Vagina (tissue), 2 donors: ENCODE measurements around the gene DGCR2. TPM values are rescaled to one million over a fixed set of nuclear protein-coding genes. Genes with fewer than 3 reads are reported as not detected.
A peak's percentile ranks its signal among the peaks of the same experiment; 100 is the strongest.
"Not testable (repeated sequence)": the region's sequence is repeated elsewhere in the genome, so short reads cannot be mapped to it uniquely, and the experiment has no call there.

Source experiments
- DNase-seq, 2 donors: peaks; one replicate each; pipeline ENCODE4 v3.0.0-alpha.2; 2017; ENCODE audit errors: extremely low spot score in 2 of 2
- H3K27ac ChIP-seq: fragments of 200-600 bp; sonication (generic); one replicate; pipeline ENCODE4 v1.5.1; 2019
- H3K27me3 ChIP-seq: fragments of 200-600 bp; sonication (generic); one replicate; pipeline ENCODE4 v1.5.1; 2019
- H3K36me3 ChIP-seq, 2 donors: fragments of 200-600 bp; sonication (generic); one replicate each; pipeline ENCODE4 v1.5.1; 2017 to 2019
- H3K4me1 ChIP-seq: fragments of 200-600 bp; sonication (generic); one replicate; pipeline ENCODE4 v1.5.1; 2019
- H3K4me3 ChIP-seq, 2 donors: fragments of 200-600 bp; sonication (generic); 1 replicate in 1 of 2; 2 replicates in 1 of 2; pipeline ENCODE4 v1.5.1; 2016 to 2019
- H3K9me3 ChIP-seq: fragments of 200-600 bp; sonication (generic); one replicate; pipeline ENCODE4 v1.5.1; 2019
- CTCF ChIP-seq, 3 experiments: fragments of 450-650 bp in 2 of 3; fragments of 200-600 bp in 1 of 3; sonication (generic) in 1 of 3; IDR thresholded peaks; one replicate each; pipeline ENCODE4 v1.5.1; 2017 to 2019; ENCODE audit warnings: antibody characterized with exemption in 3 of 3, mild to moderate bottlenecking in 2 of 3, moderate library complexity in 2 of 3
- POLR2A ChIP-seq, 2 donors: fragments of 450-650 bp; IDR thresholded peaks; one replicate each; pipeline ENCODE4 v1.6.1; 2017; ENCODE audit warnings: antibody characterized with exemption in 2 of 2, mild to moderate bottlenecking in 2 of 2, moderate library complexity in 2 of 2
- POLR2AphosphoS5 ChIP-seq, 2 donors: sonication (generic); formaldehyde crosslinking; IDR thresholded peaks; one replicate each; pipeline ENCODE4 v1.9.0; 2017; ENCODE audit warnings: antibody characterized with exemption in 2 of 2, mild to moderate bottlenecking in 2 of 2, low read depth in 1 of 2; ENCODE audit not compliant: insufficient read depth in 1 of 2
- intact Hi-C: fragments of 100-400 bp; cut with DNase I; formaldehyde crosslinking; loops from one replicate; pipeline ENCODE4 v1.15.1; 2023
- total RNA-seq: library from RNA; depleted of rRNA; stranded (reverse); fragments of >200 nt; gene quantifications from one replicate; pipeline ENCODE4 v1.2.3, GENCODE V29; 2016

DGCR2 gene
- total RNA-seq, 1 donor from 2014 or later, result 66.3 TPM

GRCh38 chr22:19057539-19057938 lies 64.7 kb downstream of the DGCR2 start:
- H3K36me3 ChIP-seq, result peaks cover 0 to 57% of the 10 kb centered on the region in 2 donors
- no peaks in the 10 kb centered on the region for H3K9me3 ChIP-seq
- no peaks in the 10 kb centered on the region for H3K4me1 ChIP-seq
- peak in 1 of 2 donors; percentile 64 for DNase-seq
- intact Hi-C loops, result no loop called here
- no peak overlapping the region for H3K27ac ChIP-seq
- H3K4me3 ChIP-seq, result no peak overlapping the region
- no peaks in the 10 kb centered on the region for H3K27me3 ChIP-seq
- no peak for TF ChIP-seq CTCF (IDR thresholded peaks at IDR 0.05)

GRCh38 chr22:19056951-19057401 lies 65.2 kb downstream of the DGCR2 start:
- DNase-seq, result peak in 1 of 2 donors; percentile 77
- H3K4me1 ChIP-seq, result no peaks in the 10 kb centered on the region
- no peaks in the 10 kb centered on the region for H3K9me3 ChIP-seq
- no peak overlapping the region for H3K27ac ChIP-seq
- H3K27me3 ChIP-seq, result no peaks in the 10 kb centered on the region
- no peak for TF ChIP-seq POLR2AphosphoS5 (IDR thresholded peaks at IDR 0.05; ENCODE audit: insufficient read depth in 1 of 2, low read depth in 1 of 2)
- no peak for TF ChIP-seq POLR2A (IDR thresholded peaks at IDR 0.05)
- TF ChIP-seq CTCF (IDR thresholded peaks at IDR 0.05), result no peak
- intact Hi-C loops, result no loop called here
- H3K36me3 ChIP-seq, result peaks cover 0 to 63% of the 10 kb centered on the region in 2 donors
- H3K4me3 ChIP-seq, result no peak overlapping the region

GRCh38 chr22:19055801-19056200 lies 66.4 kb downstream of the DGCR2 start:
- no peaks in the 10 kb centered on the region for H3K27me3 ChIP-seq
- H3K9me3 ChIP-seq, result no peaks in the 10 kb centered on the region
- intact Hi-C loops, result no loop called here
- H3K36me3 ChIP-seq, result peaks cover 0 to 58% of the 10 kb centered on the region in 2 donors
- no peak for DNase-seq
- no peak overlapping the region for H3K4me3 ChIP-seq
- H3K27ac ChIP-seq, result no peak overlapping the region
- TF ChIP-seq CTCF (IDR thresholded peaks at IDR 0.05) (no peak), POLR2AphosphoS5 (IDR thresholded peaks at IDR 0.05; ENCODE audit: insufficient read depth in 1 of 2, low read depth in 1 of 2) (no peak), POLR2A (IDR thresholded peaks at IDR 0.05) (no peak)
- no peaks in the 10 kb centered on the region for H3K4me1 ChIP-seq

- Histone ChIP-seq H3K9me3 (no peaks in the 10 kb centered on the region), H3K27me3 (no peaks in the 10 kb centered on the region), H3K4me1 (no peaks in the 10 kb centered on the region), H3K4me3 (no peak overlapping the region), H3K27ac (no peak overlapping the region), H3K36me3 (peaks cover 0 to 51% of the 10 kb centered on the region in 2 donors)
- no peak for TF ChIP-seq POLR2A (IDR thresholded peaks at IDR 0.05)
- TF ChIP-seq POLR2AphosphoS5 (IDR thresholded peaks at IDR 0.05; ENCODE audit: insufficient read depth in 1 of 2, low read depth in 1 of 2), result no peak
- TF ChIP-seq CTCF (IDR thresholded peaks at IDR 0.05), result no peak
- no peak for DNase-seq
- intact Hi-C loops, result no loop called here
Measured at GRCh38 chr22:19052941-19053541, 69.2 kb downstream of the DGCR2 start.

GRCh38 chr22:19051381-19052072 lies 70.7 kb downstream of the DGCR2 start:
- TF ChIP-seq POLR2A (IDR thresholded peaks at IDR 0.05) (no peak), CTCF (IDR thresholded peaks at IDR 0.05) (no peak), POLR2AphosphoS5 (IDR thresholded peaks at IDR 0.05; ENCODE audit: insufficient read depth in 1 of 2, low read depth in 1 of 2) (no peak)
- H3K27ac ChIP-seq, result no peak overlapping the region
- intact Hi-C loops, result no loop called here
- no peaks in the 10 kb centered on the region for H3K4me1 ChIP-seq
- peaks cover 0 to 62% of the 10 kb centered on the region in 2 donors for H3K36me3 ChIP-seq
- H3K4me3 ChIP-seq, result no peak overlapping the region
- DNase-seq, result no peak
- H3K9me3 ChIP-seq, result no peaks in the 10 kb centered on the region
- no peaks in the 10 kb centered on the region for H3K27me3 ChIP-seq

- H3K9me3 ChIP-seq, H3K4me3 ChIP-seq, intact Hi-C loops, H3K4me1 ChIP-seq, H3K27ac ChIP-seq, DNase-seq, H3K27me3 ChIP-seq: not testable (repeated sequence)
- H3K36me3 ChIP-seq, result peaks cover 0 to 58% of the 10 kb centered on the region in 2 donors
Measured at GRCh38 chr22:19050847-19051246, 71.4 kb downstream of the DGCR2 start.
